Lower lobe of right lung (tissue), 2 donors: Measurements from ENCODE around the gene TEDC1. TPM values are rescaled to one million over a fixed set of nuclear protein-coding genes. Genes with fewer than 3 reads are reported as not detected.

Experiments
- ATAC-seq, 2 donors: fragments of 200-7000 bp; cut with Tn5 transposase; one replicate each; pipeline ENCODE4 v1.9.1; 2020 to 2022; ENCODE audit warnings: mild to moderate bottlenecking in 2 of 2, moderate library complexity in 2 of 2
- DNase-seq: peaks from one replicate; pipeline ENCODE4 v3.0.0-alpha.2; 2020
- H3K27ac ChIP-seq: fragments of 200-600 bp; one replicate; pipeline ENCODE4 v1.8.0; 2022
- H3K27me3 ChIP-seq: fragments of 200-600 bp; one replicate; pipeline ENCODE4 v1.8.0; 2022; ENCODE audit warnings: low read depth
- H3K36me3 ChIP-seq: fragments of 200-600 bp; one replicate; pipeline ENCODE4 v1.8.0; 2022; ENCODE audit warnings: mild to moderate bottlenecking
- H3K4me1 ChIP-seq: fragments of 200-600 bp; one replicate; pipeline ENCODE4 v1.8.0; 2022
- H3K4me3 ChIP-seq: fragments of 200-600 bp; one replicate; pipeline ENCODE4 v1.8.0; 2022; ENCODE audit warnings: mild to moderate bottlenecking
- H3K9me3 ChIP-seq: fragments of 200-600 bp; one replicate; pipeline ENCODE4 v1.8.0; 2022
- CTCF ChIP-seq: fragments of 200-600 bp; IDR thresholded peaks from one replicate; pipeline ENCODE4 v1.8.0; 2022; ENCODE audit warnings: antibody characterized with exemption, mild to moderate bottlenecking
- intact Hi-C: fragments of 100-400 bp; cut with DNase I; formaldehyde crosslinking; loops from one replicate; pipeline ENCODE4 v1.11.0; 2022
- total RNA-seq: library from RNA; stranded (reverse); fragmentation: NEBNext Ultra II Directional; extraction: Animal tissue kit (Norgen Biotek cat#: 25700); gene quantifications from one replicate; pipeline ENCODE4 v1.2.1, GENCODE V29; 2021
- donor health status: DM: no; HTN: yes; CAD: no; lungs with severe emphysema.

Gene TEDC1
- total RNA-seq, 1 donor from 2014 or later = 10.6 TPM

- intact Hi-C loops = no loop called here
- no peak for TF ChIP-seq CTCF
- Histone ChIP-seq H3K9me3 (no peaks in the 10 kb centered on the region), H3K4me1 (peaks cover 36% of the 10 kb centered on the region), H3K27me3 (no peaks in the 10 kb centered on the region), H3K4me3 (no peak overlapping the region), H3K27ac (no peak overlapping the region), H3K36me3 (peaks cover 75% of the 10 kb centered on the region)
- ATAC-seq (no peak), DNase-seq (no peak)
These were observed 24.4 kb upstream of the TEDC1 start for GRCh38 chr14:105466531-105467248.

- ATAC-seq (no peak), DNase-seq (no peak)
- H3K4me1 ChIP-seq = peaks cover 43% of the 10 kb centered on the region
- H3K27me3 ChIP-seq = no peaks in the 10 kb centered on the region
- intact Hi-C loops = no loop called here
- H3K9me3 ChIP-seq = no peaks in the 10 kb centered on the region
- no peak overlapping the region for H3K27ac ChIP-seq
- no peak for TF ChIP-seq CTCF
- no peak overlapping the region for H3K4me3 ChIP-seq
- H3K36me3 ChIP-seq = peaks cover 68% of the 10 kb centered on the region
These were observed 23.7 kb upstream of the TEDC1 start for GRCh38 chr14:105467249-105467941.

- H3K36me3 ChIP-seq = peaks cover 64% of the 10 kb centered on the region
- no peaks in the 10 kb centered on the region for H3K9me3 ChIP-seq
- DNase-seq = no peak
- TF ChIP-seq CTCF = no peak
- no peak overlapping the region for H3K4me3 ChIP-seq
- intact Hi-C loops = no loop called here
- no peaks in the 10 kb centered on the region for H3K27me3 ChIP-seq
- H3K4me1 ChIP-seq = peaks cover 49% of the 10 kb centered on the region
- no peak for ATAC-seq
- H3K27ac ChIP-seq = no peak overlapping the region
These were observed 23.0 kb upstream of the TEDC1 start for GRCh38 chr14:105467942-105468471.

- peaks cover 57% of the 10 kb centered on the region for H3K4me1 ChIP-seq
- peak overlapping the region; percentile 31 for H3K27ac ChIP-seq
- no peak overlapping the region for H3K4me3 ChIP-seq
- DNase-seq (no peak), ATAC-seq (no peak)
- H3K9me3 ChIP-seq = no peaks in the 10 kb centered on the region
- intact Hi-C loops = no loop called here
- no peaks in the 10 kb centered on the region for H3K27me3 ChIP-seq
- H3K36me3 ChIP-seq = peaks cover 56% of the 10 kb centered on the region
- no peak for TF ChIP-seq CTCF
These were observed 22.3 kb upstream of the TEDC1 start for GRCh38 chr14:105468621-105469241.

- no peak for TF ChIP-seq CTCF
- Histone ChIP-seq H3K27ac (peak overlapping the region; percentile 31), H3K4me3 (no peak overlapping the region), H3K27me3 (no peaks in the 10 kb centered on the region), H3K36me3 (peaks cover 47% of the 10 kb centered on the region), H3K9me3 (no peaks in the 10 kb centered on the region), H3K4me1 (peaks cover 61% of the 10 kb centered on the region)
- DNase-seq (no peak), ATAC-seq (no peak)
- intact Hi-C loops = no loop called here
These were observed 21.3 kb upstream of the TEDC1 start for GRCh38 chr14:105469456-105470349.
